ENCODE data around the gene EPB42.
"Not testable (repeated sequence)": the region's sequence is repeated elsewhere in the genome, so short reads cannot be mapped to it uniquely, and the experiment has no call there.

The EPB42 gene

GRCh38 chr15:43204016-43204901 lies 16.6 kb downstream of the EPB42 start:
- Histone ChIP-seq H3K36me3 (replicated peaks) (no peaks in the 10 kb centered on the region), H3K27ac (no peak overlapping the region), H3K4me3 (ENCODE audit: low read depth, low read length) (no peak overlapping the region), H3K27me3 (replicated peaks) (peaks cover 11% of the 10 kb centered on the region)
- in situ Hi-C loops (cut with HindIII; ENCODE audit: low pct_ligation_motif_present, low sequenced_read_pairs) = no loop called here
- peak; percentile 68 for DNase-seq
- peak; percentile 87 for TF ChIP-seq CTCF (IDR thresholded peaks at IDR 0.05; ENCODE audit: low read depth, low read length, missing control alignments)

- in situ Hi-C loops (cut with HindIII; ENCODE audit: low pct_ligation_motif_present, low sequenced_read_pairs) = no loop called here
- no peak for DNase-seq
Measured at GRCh38 chr15:43199945-43200488, 20.8 kb downstream of the EPB42 start.

GRCh38 chr15:43198992-43199391 lies 21.8 kb downstream of the EPB42 start:
- TF ChIP-seq CTCF (IDR thresholded peaks at IDR 0.05; ENCODE audit: low read depth, low read length, missing control alignments) = no peak
- H3K36me3 ChIP-seq (replicated peaks) = peaks cover 9% of the 10 kb centered on the region
- H3K4me3 ChIP-seq (ENCODE audit: low read depth, low read length) = no peak overlapping the region
- in situ Hi-C loops (cut with HindIII; ENCODE audit: low pct_ligation_motif_present, low sequenced_read_pairs) = no loop called here
- DNase-seq = no peak
- H3K27ac ChIP-seq = no peak overlapping the region
- no peaks in the 10 kb centered on the region for H3K27me3 ChIP-seq (replicated peaks)

More at GRCh38 chr15:43199945-43200488, 20.8 kb downstream of the EPB42 start:
- peaks cover 4% of the 10 kb centered on the region for H3K36me3 ChIP-seq (replicated peaks)
- H3K27me3 ChIP-seq (replicated peaks) = no peaks in the 10 kb centered on the region
- H3K27ac ChIP-seq = no peak overlapping the region
- H3K4me3 ChIP-seq (ENCODE audit: low read depth, low read length) = no peak overlapping the region
- TF ChIP-seq CTCF (IDR thresholded peaks at IDR 0.05; ENCODE audit: low read depth, low read length, missing control alignments) = no peak

- DNase-seq; H3K27ac ChIP-seq; in situ Hi-C loops (cut with HindIII; ENCODE audit: low pct_ligation_motif_present, low sequenced_read_pairs); H3K27me3 ChIP-seq (replicated peaks); H3K4me3 ChIP-seq (ENCODE audit: low read depth, low read length); H3K36me3 ChIP-seq (replicated peaks): not testable (repeated sequence)
Measured at GRCh38 chr15:43198556-43198955, 22.3 kb downstream of the EPB42 start.

GRCh38 chr15:43197773-43198172 lies 23.0 kb downstream of the EPB42 start:
- in situ Hi-C loops (cut with HindIII; ENCODE audit: low pct_ligation_motif_present, low sequenced_read_pairs); H3K27me3 ChIP-seq (replicated peaks); H3K27ac ChIP-seq; DNase-seq; H3K4me3 ChIP-seq (ENCODE audit: low read depth, low read length): not testable (repeated sequence)
- peaks cover 11% of the 10 kb centered on the region for H3K36me3 ChIP-seq (replicated peaks)

GRCh38 chr15:43196760-43197548 lies 23.9 kb downstream of the EPB42 start:
- no peak for DNase-seq
- peaks cover 20% of the 10 kb centered on the region for H3K36me3 ChIP-seq (replicated peaks)
- no peak for TF ChIP-seq CTCF (IDR thresholded peaks at IDR 0.05; ENCODE audit: low read depth, low read length, missing control alignments)
- in situ Hi-C loops (cut with HindIII; ENCODE audit: low pct_ligation_motif_present, low sequenced_read_pairs) = no loop called here
- no peak overlapping the region for H3K27ac ChIP-seq
- H3K27me3 ChIP-seq (replicated peaks) = no peaks in the 10 kb centered on the region
- H3K4me3 ChIP-seq (ENCODE audit: low read depth, low read length) = no peak overlapping the region
